DOHH2 (cell line): Measurements from ENCODE around the gene WBP11.

Experiments used
- CTCF ChIP-seq: fragments of 200-600 bp; sonication (generic); IDR thresholded peaks from one replicate; pipeline ENCODE4 v1.5.1; 2014; ENCODE audit warnings: antibody characterized with exemption, mild to moderate bottlenecking, low read depth, low read length; ENCODE audit not compliant: poor library complexity, severe bottlenecking
- EZH2phosphoT487 ChIP-seq: fragments of 200-600 bp; sonication (generic); IDR thresholded peaks from 2 replicates; pipeline ENCODE4 v1.6.1; 2017; ENCODE audit warnings: borderline replicate concordance, mild to moderate bottlenecking, antibody characterized with exemption, low read length, moderate library complexity, mixed read lengths

GRCh38 chr12:14781563-14781962 lies 21.7 kb downstream of the WBP11 start:
- no peak for TF ChIP-seq CTCF
- TF ChIP-seq EZH2phosphoT487: no peak
